GM18502 (cell line): Measurements from ENCODE around the gene MTCL1.
A peak's percentile ranks its signal among the peaks of the same experiment; 100 is the strongest.

ENCODE experiments used
- ATAC-seq: cut with Tn5 transposase; IDR thresholded peaks from one replicate; pipeline ENCODE4 v1.9.1; 2021; ENCODE audit warnings: mild to moderate bottlenecking; ENCODE audit not compliant: unreplicated experiment, poor library complexity

MTCL1 gene

GRCh38 chr18:8705238-8705960, at the start of gene MTCL1:
TSS of gene MTCL1 (plus strand) at chr18:8705556. CDS start at chr18:8705661, 105 bp downstream.
- ATAC-seq = peak; percentile 41

DNA sequence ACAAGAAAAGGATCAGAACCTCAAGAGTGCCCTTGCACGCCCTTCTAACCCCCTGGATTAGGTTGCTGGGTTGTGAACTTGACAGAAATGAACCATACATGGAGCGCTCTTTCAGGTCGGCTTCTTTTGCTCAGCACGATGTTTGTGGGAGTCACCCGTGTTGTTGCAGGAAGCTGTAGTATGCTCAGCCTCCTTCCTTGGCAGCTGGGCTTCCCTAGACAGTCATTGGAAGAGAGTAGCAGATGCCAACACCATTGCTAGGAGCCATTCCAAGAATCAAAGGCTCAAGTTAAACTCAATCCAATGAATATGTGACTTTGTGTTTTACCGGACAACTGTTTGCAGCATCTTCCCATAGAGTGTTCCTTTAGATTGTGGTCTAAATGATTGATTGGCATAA, 49.1 kb upstream of the MTCL1 start:
- no peak for ATAC-seq

GRCh38 chr18:8657050-8657820, 48.1 kb upstream of the MTCL1 start:
- no peak for ATAC-seq

- ATAC-seq = no peak
Observed at GRCh38 chr18:8657873-8658470, 47.4 kb upstream of the MTCL1 start.

- no peak for ATAC-seq
Observed at GRCh38 chr18:8658858-8659485, 46.4 kb upstream of the MTCL1 start.

DNA sequence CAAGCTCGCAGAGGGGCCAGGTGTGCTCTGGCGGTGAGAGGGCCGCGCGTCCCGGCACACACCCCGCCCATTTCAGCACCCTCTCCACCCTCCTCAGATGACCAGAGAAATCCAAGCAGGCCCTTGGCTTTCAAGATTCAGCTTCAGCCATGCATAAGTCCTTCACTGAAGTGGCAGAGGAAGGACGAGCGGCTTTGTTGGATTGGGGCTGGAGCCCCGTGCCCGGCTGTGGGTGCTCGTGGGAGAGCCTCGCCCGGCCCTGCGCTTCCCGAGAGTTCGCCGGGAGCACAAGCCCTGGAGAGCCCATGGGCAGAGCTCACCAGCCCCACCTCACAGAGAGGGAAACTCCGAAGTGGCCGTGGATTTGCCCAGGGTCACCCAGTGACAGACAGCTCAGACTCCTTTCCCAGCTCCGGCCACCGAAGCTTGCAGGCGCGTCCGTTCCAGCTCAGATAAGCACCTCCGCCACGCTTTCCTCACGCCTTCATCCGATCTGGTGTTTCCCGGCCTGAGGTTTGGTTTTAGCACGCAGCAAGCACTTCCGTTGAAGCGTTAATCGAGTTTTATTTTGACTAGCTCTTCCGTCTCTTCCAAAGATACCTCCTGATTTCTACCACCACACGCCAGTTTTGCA, 45.6 kb upstream of the MTCL1 start:
- ATAC-seq = no peak

- no peak for ATAC-seq
Observed at GRCh38 chr18:8660316-8660715, 45.0 kb upstream of the MTCL1 start.

GRCh38 chr18:8661754-8662559, 43.4 kb upstream of the MTCL1 start:
- ATAC-seq = no peak

GRCh38 chr18:8662560-8663255, 42.6 kb upstream of the MTCL1 start:
- ATAC-seq = no peak

DNA sequence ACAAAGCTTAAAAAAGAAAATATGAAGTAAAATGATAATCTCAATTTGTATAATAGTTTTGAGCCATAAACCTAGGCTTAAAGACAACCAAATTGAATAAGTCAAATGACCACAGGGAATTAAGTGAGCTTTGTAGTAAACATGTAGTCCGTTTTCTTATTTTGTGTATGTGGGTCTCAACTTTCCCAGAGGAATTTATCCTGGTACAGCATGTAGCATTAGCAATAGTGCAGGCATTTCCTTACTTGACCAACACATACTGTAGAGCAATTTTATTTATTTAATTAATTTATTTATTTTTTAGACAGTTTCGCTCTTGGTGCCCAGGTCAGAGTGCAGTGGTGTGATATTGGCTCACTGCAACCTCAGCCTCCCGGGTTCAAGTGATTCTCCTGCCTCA, 37.5 kb upstream of the MTCL1 start:
- no peak for ATAC-seq

DNA sequence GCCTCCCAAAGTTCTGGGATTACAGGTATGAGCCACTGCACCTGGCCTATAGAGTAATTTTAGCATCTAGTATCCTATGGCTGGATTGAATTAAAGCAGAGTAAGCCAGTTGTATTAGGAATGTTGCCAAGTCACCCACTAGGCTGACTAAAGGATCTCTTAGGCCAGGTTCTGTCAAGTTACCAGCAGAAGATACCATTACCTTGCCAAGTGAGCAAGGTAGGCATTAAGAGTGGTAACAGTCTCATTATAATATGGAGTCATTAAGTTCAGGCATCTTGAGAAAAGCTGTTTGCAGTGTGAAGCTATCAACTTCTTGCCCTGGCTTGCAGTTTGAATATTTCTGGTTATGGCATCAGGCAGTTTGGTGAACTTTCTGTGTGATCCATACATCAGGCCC, 37.0 kb upstream of the MTCL1 start:
- ATAC-seq = no peak

DNA sequence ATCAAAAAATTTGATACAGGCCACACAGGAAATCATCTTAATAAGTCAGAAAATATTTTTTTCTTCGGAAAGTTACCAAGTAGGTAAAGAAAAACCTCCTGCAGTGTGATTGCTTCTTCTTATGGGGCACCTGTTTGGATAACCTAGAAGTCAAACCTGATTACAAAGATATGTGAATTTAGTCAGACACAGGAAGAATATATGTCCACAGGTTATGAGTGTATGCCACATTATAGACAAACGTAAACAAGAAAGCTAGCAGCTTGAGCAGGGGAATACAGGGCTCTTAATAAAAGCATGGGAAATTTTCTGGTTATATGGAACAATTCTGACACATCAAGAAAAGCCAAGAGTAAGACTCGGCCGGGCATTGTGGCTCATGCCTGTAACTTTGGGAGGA, 35.8 kb upstream of the MTCL1 start:
- no peak for ATAC-seq

DNA sequence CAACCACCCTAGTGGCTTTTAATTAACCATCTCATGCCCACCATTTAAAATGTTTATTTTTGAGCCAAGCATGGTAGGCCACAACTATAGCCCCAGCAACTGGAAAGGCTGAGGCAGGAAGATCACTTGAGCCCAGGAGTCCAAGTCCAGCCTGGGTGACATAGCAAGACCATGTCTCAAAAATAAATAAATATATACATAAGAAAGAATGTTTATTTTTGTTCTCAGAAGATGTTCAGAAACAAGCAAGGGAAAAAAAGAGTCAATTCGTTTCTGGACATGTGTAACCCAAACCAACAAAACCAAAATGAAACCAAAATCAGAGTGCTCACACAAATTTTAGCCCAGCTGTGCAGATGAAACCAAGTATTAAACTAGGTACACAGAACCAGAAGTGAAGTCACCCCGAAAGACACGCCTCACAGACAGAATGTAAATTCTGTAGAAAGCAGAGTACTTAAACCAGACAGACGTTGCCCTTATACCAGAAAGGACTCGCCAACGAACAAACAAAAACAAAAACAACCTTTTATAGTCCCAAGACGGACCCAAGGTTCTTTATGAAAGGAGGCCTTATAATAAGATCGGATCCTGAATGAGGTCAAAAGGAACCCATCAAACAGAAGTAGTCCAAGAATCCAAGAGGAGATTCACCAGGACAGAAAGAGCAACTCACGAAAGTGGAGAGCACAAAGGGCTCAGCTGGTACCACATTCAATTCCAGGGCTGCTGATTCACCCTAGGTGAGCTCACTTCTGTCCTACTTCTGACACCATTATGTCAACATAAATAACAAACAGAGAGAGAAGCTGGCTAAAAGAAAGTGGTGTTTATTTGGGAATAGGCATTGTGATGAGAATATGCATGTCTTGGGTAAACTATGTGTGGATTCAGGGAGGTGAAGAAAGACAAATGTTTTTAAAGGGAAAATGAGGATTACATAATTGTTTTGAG, 31.8 kb upstream of the MTCL1 start:
- peak; percentile 71 for ATAC-seq

DNA sequence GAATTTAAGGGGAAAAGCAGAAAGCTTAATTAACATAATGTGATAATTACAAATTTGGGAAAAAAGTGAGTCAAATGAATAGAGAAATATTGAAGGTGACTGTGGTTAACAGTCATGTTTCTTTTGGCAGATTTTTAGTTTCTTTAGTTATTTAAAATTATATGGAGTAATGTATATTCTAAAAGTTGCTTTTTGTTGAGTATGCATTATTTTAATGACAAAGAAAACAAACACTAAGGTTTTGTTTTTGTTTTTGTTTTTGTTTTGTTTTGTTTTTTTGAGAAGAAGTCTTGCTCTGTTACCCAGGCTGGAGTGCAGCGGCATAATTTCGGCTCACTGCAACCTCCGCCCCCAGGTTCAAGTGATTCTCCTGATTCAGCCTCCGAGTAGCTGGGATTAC, 30.3 kb upstream of the MTCL1 start:
- no peak for ATAC-seq

DNA sequence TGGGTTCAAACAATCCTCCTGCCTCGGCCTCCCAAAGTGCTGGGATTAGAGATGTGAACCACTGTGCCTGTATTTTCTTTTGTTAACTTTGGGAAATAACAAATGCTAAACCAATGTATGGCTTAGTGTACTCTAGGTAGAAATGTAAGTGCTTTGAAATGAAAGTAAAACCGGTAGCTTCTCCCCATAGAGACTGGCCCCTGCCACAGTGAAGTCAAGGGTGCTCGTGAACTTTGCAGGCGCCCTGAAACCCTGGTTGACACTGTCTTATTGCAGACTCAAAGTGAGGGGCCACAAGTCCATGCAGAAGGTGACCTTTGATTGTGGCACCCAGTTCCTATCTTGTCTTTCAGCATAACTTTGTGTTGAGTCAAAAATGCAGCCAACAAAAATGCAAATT, 24.2 kb upstream of the MTCL1 start:
- ATAC-seq = no peak

DNA sequence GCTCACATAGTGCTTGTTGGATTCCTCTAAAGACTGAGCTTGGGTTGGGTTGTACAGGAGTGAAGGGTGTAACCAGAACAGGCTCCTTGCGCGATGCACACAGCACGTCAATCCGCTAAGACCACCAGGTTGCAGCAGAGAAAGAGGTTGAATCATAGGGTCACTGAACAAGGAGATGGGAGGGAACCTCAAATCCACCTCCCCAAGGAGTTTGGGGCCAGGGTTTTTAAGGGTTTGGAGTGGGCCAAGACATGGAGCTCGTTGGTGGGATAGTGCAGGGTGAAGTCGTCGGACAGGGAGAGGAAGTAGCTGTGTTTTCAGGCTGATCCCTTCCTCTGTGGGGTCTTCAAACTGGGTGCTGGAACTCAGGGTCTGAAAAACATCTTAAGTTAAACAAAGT, 20.8 kb upstream of the MTCL1 start:
- ATAC-seq = no peak

DNA sequence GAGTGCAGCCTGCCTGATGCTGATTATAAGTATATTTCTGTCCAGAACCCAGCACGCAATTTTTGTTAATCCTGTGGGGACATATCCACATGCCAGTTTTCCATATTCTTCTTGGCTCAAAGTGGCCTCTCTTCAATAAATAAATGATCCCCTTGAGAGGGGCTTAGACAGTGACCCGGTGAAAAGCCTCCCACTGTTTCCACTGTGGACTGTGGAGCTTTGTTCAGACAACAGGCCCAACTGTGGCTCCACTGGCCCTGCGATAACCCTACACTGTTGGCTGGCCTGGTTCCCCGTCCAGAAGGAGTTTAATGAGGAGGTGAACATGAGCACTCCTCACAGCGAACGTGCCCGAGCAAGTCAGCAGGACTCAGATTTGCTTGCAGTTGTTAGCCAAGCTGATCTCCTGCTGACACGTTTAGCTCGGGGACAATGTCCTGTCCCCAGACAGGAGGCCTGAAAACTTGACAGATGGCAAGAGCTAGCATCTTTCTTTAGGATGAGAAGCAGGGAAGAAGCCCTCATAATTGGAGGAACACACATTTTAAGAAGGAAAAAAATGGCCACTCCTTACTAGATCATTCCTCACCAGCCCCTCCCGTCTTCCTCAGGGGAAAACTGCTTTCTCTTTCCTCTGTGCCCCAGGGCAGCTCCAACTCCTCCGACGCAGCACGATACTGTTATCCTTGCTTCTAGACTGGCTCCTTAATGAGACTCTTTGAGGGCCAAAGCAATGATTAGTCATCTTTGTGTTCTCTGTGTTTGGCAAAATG, 20.0 kb upstream of the MTCL1 start:
- no peak for ATAC-seq

DNA sequence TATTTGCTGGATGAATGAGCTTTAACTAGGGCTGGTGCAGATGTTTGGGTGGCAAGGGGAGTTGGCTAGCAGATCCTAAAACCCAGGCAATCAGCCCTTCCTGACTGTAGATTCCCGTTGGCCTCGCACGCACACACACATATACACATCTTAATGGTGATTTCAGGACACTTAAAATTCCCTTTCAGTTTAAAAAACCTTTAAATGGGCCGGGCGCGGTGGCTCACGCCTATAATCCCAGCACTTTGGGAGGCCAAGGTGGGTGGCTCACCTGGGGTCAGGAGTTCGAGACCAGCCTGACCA, 19.5 kb upstream of the MTCL1 start:
- no peak for ATAC-seq
